DMS 273 treated with DMSO at 0.1 percent for 48 hours (cell line): ENCODE data around the gene THPO.

Source experiments
- DNase-seq: peaks from one replicate; lab custom pipeline; 2025; lab: John Stamatoyannopoulos, UW

The THPO gene

GRCh38 chr3:184333700-184334099 lies 44.3 kb downstream of the THPO start:
- no peak for DNase-seq

GRCh38 chr3:184333190-184333589 lies 44.8 kb downstream of the THPO start:
- DNase-seq, result no peak

- no peak for DNase-seq
Measured at GRCh38 chr3:184332370-184333090, 45.5 kb downstream of the THPO start.

- DNase-seq, result no peak
Measured at GRCh38 chr3:184328516-184328915, 49.5 kb downstream of the THPO start.

GRCh38 chr3:184327171-184327570 lies 50.8 kb downstream of the THPO start:
- no peak for DNase-seq

GRCh38 chr3:184325715-184326369 lies 52.2 kb downstream of the THPO start:
- no peak for DNase-seq

GRCh38 chr3:184325269-184325668 lies 52.7 kb downstream of the THPO start:
- no peak for DNase-seq

GRCh38 chr3:184323696-184324095 lies 54.3 kb downstream of the THPO start:
- no peak for DNase-seq

GRCh38 chr3:184322731-184323487 lies 55.1 kb downstream of the THPO start:
- DNase-seq, result no peak
